H9 (cell line): ENCODE results near the gene SLC6A19. TPM values are rescaled to one million over a fixed set of nuclear protein-coding genes. Genes with fewer than 3 reads are reported as not detected.

Experiments
- DNase-seq: peaks from one replicate; pipeline ENCODE4 v3.0.0-alpha.2; 2017
- H2AFZ ChIP-seq: one replicate; pipeline ENCODE4 v1.6.1; 2013; ENCODE audit warnings: mild to moderate bottlenecking, low read length, control low read depth, moderate library complexity
- H2AK5ac ChIP-seq: 2 replicates; pipeline ENCODE4 v1.6.1; 2013; ENCODE audit warnings: low read length, control low read depth, mixed read lengths; ENCODE audit not compliant: insufficient read length
- H2BK120ac ChIP-seq: one replicate; pipeline ENCODE4 v1.6.1; 2013; ENCODE audit warnings: low read depth, mild to moderate bottlenecking, low read length, control low read depth, inconsistent platforms; ENCODE audit not compliant: poor library complexity, severe bottlenecking
- H2BK12ac ChIP-seq: 2 replicates; pipeline ENCODE4 v1.6.1; 2013; ENCODE audit warnings: low read length, control low read depth, mixed read lengths, low read depth; ENCODE audit not compliant: insufficient read length
- H2BK15ac ChIP-seq: 2 replicates; pipeline ENCODE4 v1.6.1; 2013; ENCODE audit warnings: low read depth, low read length, control low read depth
- H2BK20ac ChIP-seq: one replicate; pipeline ENCODE4 v1.6.1; 2013; ENCODE audit warnings: low read depth, mild to moderate bottlenecking, low read length, control low read depth, inconsistent platforms; ENCODE audit not compliant: poor library complexity, severe bottlenecking
- H2BK5ac ChIP-seq: 2 replicates; pipeline ENCODE4 v1.6.1; 2013; ENCODE audit warnings: low read length, control low read depth, mixed read lengths; ENCODE audit not compliant: insufficient read length
- H3K14ac ChIP-seq: 2 replicates; pipeline ENCODE4 v1.6.1; 2013; ENCODE audit warnings: low read length, control low read depth; ENCODE audit not compliant: insufficient read depth
- H3K18ac ChIP-seq: 2 replicates; pipeline ENCODE4 v1.6.1; 2013; ENCODE audit warnings: low read depth, mild to moderate bottlenecking, mixed read lengths, low read length, control low read depth; ENCODE audit not compliant: insufficient read length
- H3K23ac ChIP-seq: 2 replicates; pipeline ENCODE4 v1.6.1; 2013; ENCODE audit warnings: low read length, control low read depth, mixed read lengths, low read depth; ENCODE audit not compliant: insufficient read length
- H3K23me2 ChIP-seq: 2 replicates; pipeline ENCODE4 v1.6.1; 2013; ENCODE audit warnings: low read depth, mild to moderate bottlenecking, mixed read lengths, low read length, control low read depth; ENCODE audit not compliant: insufficient read length, poor library complexity, severe bottlenecking
- H3K27ac ChIP-seq: 2 replicates; pipeline ENCODE4 v1.5.1; 2013; ENCODE audit warnings: low read length, control low read depth, mixed read lengths, low read depth; ENCODE audit not compliant: insufficient read length
- H3K27me3 ChIP-seq: 2 replicates; pipeline ENCODE4 v1.6.1; 2013; ENCODE audit warnings: low read length, control low read depth, inconsistent platforms; ENCODE audit not compliant: insufficient read depth
- H3K4ac ChIP-seq: 2 replicates; pipeline ENCODE4 v1.6.1; 2013; ENCODE audit warnings: low read depth, mild to moderate bottlenecking, control low read depth, inconsistent platforms, low read length, moderate library complexity
- H3K4me1 ChIP-seq: 2 replicates; pipeline ENCODE4 v1.6.1; 2013; ENCODE audit warnings: low read length, control low read depth, inconsistent platforms; ENCODE audit not compliant: insufficient read depth
- H3K4me2 ChIP-seq: 2 replicates; pipeline ENCODE4 v1.6.1; 2013; ENCODE audit warnings: low read length, control low read depth, mixed read lengths; ENCODE audit not compliant: insufficient read length, insufficient read depth
- H3K56ac ChIP-seq: 2 replicates; pipeline ENCODE4 v1.6.1; 2013; ENCODE audit warnings: low read depth, mild to moderate bottlenecking, mixed read lengths, low read length, control low read depth; ENCODE audit not compliant: insufficient read length
- H3K79me1 ChIP-seq: 2 replicates; pipeline ENCODE4 v1.6.1; 2013; ENCODE audit warnings: low read depth, mild to moderate bottlenecking, moderate library complexity, low read length, control low read depth, inconsistent platforms; ENCODE audit not compliant: insufficient read depth, poor library complexity, severe bottlenecking
- H3K79me2 ChIP-seq: 2 replicates; pipeline ENCODE4 v1.6.1; 2013; ENCODE audit warnings: low read length, control low read depth, inconsistent platforms; ENCODE audit not compliant: insufficient read depth
- H3K9ac ChIP-seq: 2 replicates; pipeline ENCODE4 v1.6.1; 2013; ENCODE audit warnings: low read length, control low read depth, mixed read lengths; ENCODE audit not compliant: insufficient read length; ENCODE audit errors: extremely low read depth
- H3K9me3 ChIP-seq: one replicate; pipeline ENCODE4 v1.6.1; 2013; ENCODE audit warnings: low read depth, low read length, inconsistent platforms; ENCODE audit not compliant: control insufficient read depth
- H3T11ph ChIP-seq: one replicate; pipeline ENCODE4 v1.6.1; 2013; ENCODE audit warnings: mild to moderate bottlenecking, low read length, control low read depth, inconsistent platforms
- H4K20me1 ChIP-seq: one replicate; pipeline ENCODE4 v1.6.1; 2013; ENCODE audit not compliant: control insufficient read depth, insufficient read length, insufficient read depth
- H4K5ac ChIP-seq: 2 replicates; pipeline ENCODE4 v1.6.1; 2013; ENCODE audit warnings: low read depth, mild to moderate bottlenecking, mixed read lengths, low read length, control low read depth; ENCODE audit not compliant: insufficient read length
- H4K8ac ChIP-seq: replicated peaks from 2 replicates; pipeline ENCODE4 v1.6.1; 2013; ENCODE audit warnings: low read length, control low read depth, mixed read lengths, low read depth; ENCODE audit not compliant: insufficient read length
- H4K91ac ChIP-seq: 2 replicates; pipeline ENCODE4 v1.6.1; 2013; ENCODE audit warnings: low read depth, mild to moderate bottlenecking, moderate library complexity, mixed read lengths, low read length, control low read depth; ENCODE audit not compliant: insufficient read length
- H3K27ac Mint-ChIP-seq, 3 experiments: 2 replicates in 2 of 3; 3 replicates in 1 of 3; pipeline ENCODE4 v1.8.0; 2020 to 2021; ENCODE audit warnings: mixed read lengths in 3 of 3, mild to moderate bottlenecking in 1 of 3, moderate library complexity in 1 of 3
- H3K27me3 Mint-ChIP-seq: 2 replicates; pipeline ENCODE4 v1.8.0; 2021; ENCODE audit warnings: low read depth, mild to moderate bottlenecking, moderate library complexity, mixed read lengths
- H3K36me3 Mint-ChIP-seq, 3 experiments: 2 replicates in 2 of 3; 3 replicates in 1 of 3; pipeline ENCODE4 v1.8.0; 2020 to 2021; ENCODE audit warnings: low read depth in 3 of 3, mixed read lengths in 3 of 3; ENCODE audit not compliant: insufficient read depth in 1 of 3
- H3K4me1 Mint-ChIP-seq, 2 experiments: 2 replicates each; pipeline ENCODE4 v1.8.0; 2020; ENCODE audit warnings: mixed read lengths in 2 of 2
- H3K4me3 Mint-ChIP-seq, 2 experiments: 2 replicates in 1 of 2; 3 replicates in 1 of 2; pipeline ENCODE4 v1.8.0; 2020 to 2021; ENCODE audit warnings: mild to moderate bottlenecking in 2 of 2, mixed read lengths in 2 of 2, moderate library complexity in 1 of 2
- H3K9me3 Mint-ChIP-seq, 2 experiments: 2 replicates in 1 of 2; 3 replicates in 1 of 2; pipeline ENCODE4 v1.8.0; 2020; ENCODE audit warnings: mild to moderate bottlenecking in 2 of 2, mixed read lengths in 2 of 2, moderate library complexity in 1 of 2
- CTCF ChIP-seq: fragments of 200-600 bp; sonication (generic); conservative IDR thresholded peaks from 3 replicates; pipeline ENCODE4 v1.8.0; 2021; ENCODE audit warnings: antibody characterized with exemption, mild to moderate bottlenecking
- WGBS: extraction: QIAGEN DNeasy Blood & Tissue Kit; methylation state at CpG from one replicate; pipeline ENCODE4 v1.1.7; 2013; ENCODE audit warnings: missing lambda C conversion rate, low lambda C conversion rate, mixed read lengths; ENCODE audit not compliant: insufficient read length; ENCODE audit errors: extremely low coverage; 5-methylcytosine and 5-hydroxymethylcytosine counted together
- total RNA-seq: library from RNA; stranded (reverse); gene quantifications from 2 replicates; pipeline ENCODE4 v1.2.1, GENCODE V29; 2021

SLC6A19 gene
- total RNA-seq, 1 experiment from 2014 or later: not detected

GRCh38 chr5:1195439-1195838 lies 6.0 kb upstream of the SLC6A19 start:
- Mint-ChIP-seq H3K27me3 (peaks cover 14% of the 10 kb centered on the region), H3K4me3 (no peak overlapping the region), H3K36me3 (no peaks in the 10 kb centered on the region), H3K9me3 (no peaks in the 10 kb centered on the region), H3K4me1 (0 out of 4 replicates have a peak, but pooled peaks cover 0 to 2% of the 10 kb centered on the region in 2 experiments), H3K27ac (no peak overlapping the region)
- Histone ChIP-seq H4K5ac (no peak overlapping the region), H2BK12ac (no peak overlapping the region), H3K4ac (no peak overlapping the region), H3K27ac (no peak overlapping the region), H3K27me3 (no peaks in the 10 kb centered on the region), H2BK15ac (no peak overlapping the region), H2BK20ac (no peak overlapping the region), H3K79me2 (no peaks in the 10 kb centered on the region), H3K9me3 (no peaks in the 10 kb centered on the region), H2AK5ac (no peak overlapping the region), H3K23me2 (no peaks in the 10 kb centered on the region), H2BK120ac (no peak overlapping the region), H3K9ac (no peak overlapping the region), H3K18ac (no peak overlapping the region), H3K14ac (no peak overlapping the region), H4K91ac (no peak overlapping the region), H2AFZ (no peak overlapping the region), H3K4me1 (no peaks in the 10 kb centered on the region), H2BK5ac (no peak overlapping the region), H3T11ph (no peak overlapping the region), H3K23ac (no peak overlapping the region), H4K20me1 (no peaks in the 10 kb centered on the region), H3K56ac (no peak overlapping the region), H3K4me2 (no peak overlapping the region), H3K79me1 (no peaks in the 10 kb centered on the region), H4K8ac (no peak overlapping the region)
- DNase-seq: no peak
- no peak for TF ChIP-seq CTCF
- WGBS: no CpG with 5 or more reads among the region's 5 CpGs
